ENCODE results near the gene OSBPL5. TPM values are rescaled to one million over a fixed set of nuclear protein-coding genes. Genes with fewer than 3 reads are reported as not detected.
A peak's percentile ranks its signal among the peaks of the same experiment; 100 is the strongest.

The OSBPL5 gene
- total and polyA plus RNA-seq, 2 donors from 2014 or later = 8.5 to 63.0 TPM

DNA sequence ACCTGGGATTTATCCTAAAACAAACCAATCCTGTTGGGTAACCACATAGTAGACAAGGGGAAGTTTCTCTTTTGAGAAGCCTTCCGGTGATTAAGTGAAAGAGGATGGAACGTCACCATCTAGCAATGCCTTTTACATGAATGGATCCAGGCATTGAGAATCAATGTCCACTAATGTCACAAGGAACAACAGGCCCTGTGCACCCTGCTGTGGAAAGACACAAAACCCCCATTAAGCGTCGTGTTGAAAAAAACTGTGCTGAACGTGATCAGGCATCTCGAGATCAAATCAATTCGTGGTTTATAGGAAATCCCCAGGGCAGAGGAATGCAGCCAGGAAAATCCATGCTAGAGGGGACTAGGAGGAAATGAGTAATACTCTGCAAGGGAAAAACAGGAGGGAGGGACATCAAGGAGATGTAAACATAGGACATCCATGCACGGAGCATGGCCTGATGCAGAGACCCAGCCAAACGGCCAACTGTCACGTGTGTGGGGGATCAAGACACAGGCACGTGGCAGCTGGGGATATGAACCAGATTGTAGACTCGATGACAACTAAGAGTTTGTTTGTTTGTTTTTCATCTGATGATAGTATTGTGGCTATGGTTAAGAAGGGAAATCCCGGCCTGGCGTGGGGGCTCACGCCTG, 69.3 kb downstream of the OSBPL5 start:
- intact Hi-C loops (cut with DNase I) = no loop called here
- H3K4me3 ChIP-seq (ENCODE audit: low read length in 3 of 3) = no peak overlapping the region
- peaks cover 0 to 4% (median 2%) of the 10 kb centered on the region in 3 donors for H3K36me3 ChIP-seq (ENCODE audit: control insufficient read depth in 2 of 3, insufficient read depth in 3 of 3, low read length in 3 of 3)
- H3K9ac ChIP-seq (ENCODE audit: low read length in 3 of 3) = no peak overlapping the region
- H3K27me3 ChIP-seq (ENCODE audit: control insufficient read depth, insufficient read depth, low read length) = no peaks in the 10 kb centered on the region
- DNase-seq (peak in 3 of 5 donors; percentile 44 to 85 (median 65)), FAIRE-seq (no peak)
- peak overlapping the region; percentile 58 to 80 for H3K27ac ChIP-seq (ENCODE audit: low read depth in 2 of 2, low read length in 2 of 2)
- no peaks in the 10 kb centered on the region for H3K9me3 ChIP-seq (ENCODE audit: control insufficient read depth in 2 of 3, insufficient read depth in 1 of 3, low read length in 3 of 3)
- TF ChIP-seq, protein P1, sequence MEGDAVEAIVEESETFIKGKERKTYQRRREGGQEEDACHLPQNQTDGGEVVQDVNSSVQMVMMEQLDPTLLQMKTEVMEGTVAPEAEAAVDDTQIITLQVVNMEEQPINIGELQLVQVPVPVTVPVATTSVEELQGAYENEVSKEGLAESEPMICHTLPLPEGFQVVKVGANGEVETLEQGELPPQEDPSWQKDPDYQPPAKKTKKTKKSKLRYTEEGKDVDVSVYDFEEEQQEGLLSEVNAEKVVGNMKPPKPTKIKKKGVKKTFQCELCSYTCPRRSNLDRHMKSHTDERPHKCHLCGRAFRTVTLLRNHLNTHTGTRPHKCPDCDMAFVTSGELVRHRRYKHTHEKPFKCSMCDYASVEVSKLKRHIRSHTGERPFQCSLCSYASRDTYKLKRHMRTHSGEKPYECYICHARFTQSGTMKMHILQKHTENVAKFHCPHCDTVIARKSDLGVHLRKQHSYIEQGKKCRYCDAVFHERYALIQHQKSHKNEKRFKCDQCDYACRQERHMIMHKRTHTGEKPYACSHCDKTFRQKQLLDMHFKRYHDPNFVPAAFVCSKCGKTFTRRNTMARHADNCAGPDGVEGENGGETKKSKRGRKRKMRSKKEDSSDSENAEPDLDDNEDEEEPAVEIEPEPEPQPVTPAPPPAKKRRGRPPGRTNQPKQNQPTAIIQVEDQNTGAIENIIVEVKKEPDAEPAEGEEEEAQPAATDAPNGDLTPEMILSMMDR (IDR thresholded peaks at IDR 0.05; ENCODE audit: borderline replicate concordance, extremely low read depth, insufficient read depth) = no peak
- peaks cover 0 to 4% (median 0%) of the 10 kb centered on the region in 3 donors for H3K4me1 ChIP-seq (ENCODE audit: control insufficient read depth in 2 of 3, insufficient read depth in 2 of 3, low read depth in 1 of 3, low read length in 3 of 3)

DNA sequence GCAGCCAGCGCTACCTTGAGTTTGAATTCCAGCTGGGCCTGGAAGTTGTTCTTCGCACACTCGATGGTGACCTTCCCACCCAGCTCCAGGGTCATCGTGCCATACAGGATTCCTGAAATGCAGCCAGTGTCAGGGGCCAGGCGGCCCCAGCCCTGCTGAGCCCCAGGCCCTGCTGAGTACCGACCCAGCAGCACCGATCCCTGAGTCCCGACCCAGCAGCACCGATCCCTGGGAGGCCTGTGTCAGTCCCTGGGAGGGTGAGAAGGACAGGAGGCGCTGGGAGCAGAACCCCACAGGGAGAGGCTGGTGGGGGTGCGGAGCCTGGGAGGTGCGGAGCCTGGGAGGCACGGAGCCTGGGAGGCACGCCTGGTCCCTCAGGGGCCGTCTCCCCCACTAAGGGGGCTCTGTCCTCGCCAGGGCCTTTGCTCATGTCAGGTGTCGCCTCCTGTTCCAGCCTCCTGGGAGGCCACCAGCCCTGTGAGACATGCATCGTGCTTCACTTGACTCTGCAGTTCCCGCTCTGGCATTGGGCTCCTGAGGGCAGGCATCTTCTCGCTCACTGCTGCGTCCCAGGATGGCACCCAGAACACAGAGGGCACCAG, 70.8 kb downstream of the OSBPL5 start:
- peak in 1 of 5 donors; percentile 70 for DNase-seq
- TF ChIP-seq, protein P1 (IDR thresholded peaks at IDR 0.05; ENCODE audit: borderline replicate concordance, extremely low read depth, insufficient read depth) = no peak
- Histone ChIP-seq H3K9me3 (ENCODE audit: control insufficient read depth in 2 of 3, insufficient read depth in 1 of 3, low read length in 3 of 3) (no peaks in the 10 kb centered on the region), H3K36me3 (ENCODE audit: control insufficient read depth in 2 of 3, insufficient read depth in 3 of 3, low read length in 3 of 3) (no peaks in the 10 kb centered on the region), H3K4me3 (ENCODE audit: low read length in 3 of 3) (no peak overlapping the region), H3K27me3 (ENCODE audit: control insufficient read depth, insufficient read depth, low read length) (no peaks in the 10 kb centered on the region), H3K9ac (ENCODE audit: low read length in 3 of 3) (no peak overlapping the region), H3K27ac (ENCODE audit: low read depth in 2 of 2, low read length in 2 of 2) (no peak overlapping the region), H3K4me1 (ENCODE audit: control insufficient read depth in 2 of 3, insufficient read depth in 2 of 3, low read depth in 1 of 3, low read length in 3 of 3) (peaks cover 0 to 4% (median 0%) of the 10 kb centered on the region in 3 donors)
- no peak for FAIRE-seq
- intact Hi-C loops (cut with DNase I) = no loop called here

DNA sequence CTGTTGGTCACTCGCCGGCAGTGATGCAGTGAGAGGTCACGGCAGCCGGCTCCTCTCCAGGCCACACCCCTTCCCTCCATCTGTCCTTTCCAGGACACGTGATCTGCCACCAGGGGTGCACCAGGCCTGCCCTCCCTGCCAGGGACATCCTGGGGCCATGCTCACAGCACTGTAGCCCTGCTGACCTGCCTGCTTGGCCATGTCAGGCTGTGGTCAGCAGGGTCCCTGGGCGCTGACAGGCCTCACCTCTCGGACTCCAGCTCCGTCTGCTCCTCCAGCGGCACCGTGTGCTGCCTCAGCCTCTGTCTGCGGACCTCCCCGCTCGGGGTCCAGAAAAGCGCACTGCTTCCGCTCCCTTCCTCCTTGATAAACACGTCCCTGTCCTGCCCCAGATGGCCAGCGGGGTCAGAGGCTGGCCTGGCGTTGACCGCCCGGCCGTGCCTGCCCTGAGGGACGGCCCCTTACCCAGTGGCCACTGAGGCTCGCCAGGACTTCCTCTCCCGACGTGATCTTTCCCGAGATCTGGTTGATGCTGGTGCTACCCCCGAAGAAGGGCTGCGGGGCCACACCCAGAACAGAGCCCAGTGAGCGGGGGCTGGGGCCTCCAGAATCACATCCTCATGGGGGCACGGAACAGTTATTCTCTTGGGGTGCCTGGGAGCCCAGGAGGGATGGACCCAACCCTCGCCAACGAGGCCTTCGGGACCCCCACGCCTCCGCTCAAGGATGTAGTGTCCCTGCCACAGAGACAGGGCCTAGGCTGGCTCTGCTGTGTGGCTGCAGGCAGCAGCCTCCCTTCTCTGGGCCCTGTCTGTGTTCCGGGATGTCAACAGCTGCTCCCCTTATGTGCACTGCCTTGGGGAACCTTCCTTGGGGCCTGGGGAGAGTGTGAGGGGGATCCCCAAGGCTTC, 71.6 kb downstream of the OSBPL5 start:
- Histone ChIP-seq H3K4me3 (ENCODE audit: low read length in 3 of 3) (no peak overlapping the region), H3K9me3 (ENCODE audit: control insufficient read depth in 2 of 3, insufficient read depth in 1 of 3, low read length in 3 of 3) (no peaks in the 10 kb centered on the region), H3K27ac (ENCODE audit: low read depth in 2 of 2, low read length in 2 of 2) (no peak overlapping the region), H3K36me3 (ENCODE audit: control insufficient read depth in 2 of 3, insufficient read depth in 3 of 3, low read length in 3 of 3) (no peaks in the 10 kb centered on the region), H3K4me1 (ENCODE audit: control insufficient read depth in 2 of 3, insufficient read depth in 2 of 3, low read depth in 1 of 3, low read length in 3 of 3) (peaks cover 0 to 4% (median 0%) of the 10 kb centered on the region in 3 donors), H3K27me3 (ENCODE audit: control insufficient read depth, insufficient read depth, low read length) (no peaks in the 10 kb centered on the region), H3K9ac (ENCODE audit: low read length in 3 of 3) (no peak overlapping the region)
- FAIRE-seq = no peak
- intact Hi-C loops (cut with DNase I) = no loop called here
- TF ChIP-seq, protein P1 (IDR thresholded peaks at IDR 0.05; ENCODE audit: borderline replicate concordance, extremely low read depth, insufficient read depth) = no peak
- DNase-seq = peak in 1 of 5 donors; percentile 75
